HG03378 (cell line): Measurements from ENCODE around the gene CCDC187.

ENCODE experiments used
- ATAC-seq: cut with Tn5 transposase; IDR thresholded peaks from one replicate; pipeline ENCODE4 v1.9.1; 2021; ENCODE audit warnings: mild to moderate bottlenecking, moderate library complexity; ENCODE audit not compliant: unreplicated experiment

CCDC187 gene

GRCh38 chr9:136300016-136300545 lies 3.8 kb downstream of the CCDC187 start:
- no peak for ATAC-seq

GRCh38 chr9:136299541-136299940 lies 4.4 kb downstream of the CCDC187 start:
- no peak for ATAC-seq

- ATAC-seq: no peak
Observed at GRCh38 chr9:136299116-136299515, 4.8 kb downstream of the CCDC187 start.

- no peak for ATAC-seq
Observed at GRCh38 chr9:136297766-136298735, 5.8 kb downstream of the CCDC187 start.

GRCh38 chr9:136297016-136297691 lies 6.7 kb downstream of the CCDC187 start:
- no peak for ATAC-seq

- ATAC-seq: no peak
Observed at GRCh38 chr9:136296434-136297015, 7.4 kb downstream of the CCDC187 start.

GRCh38 chr9:136295542-136296433 lies 8.1 kb downstream of the CCDC187 start:
- ATAC-seq: no peak

- ATAC-seq: no peak
Observed at GRCh38 chr9:136295055-136295454, 8.8 kb downstream of the CCDC187 start.

- ATAC-seq: no peak
Observed at GRCh38 chr9:136294437-136294836, 9.5 kb downstream of the CCDC187 start.

GRCh38 chr9:136293476-136294077 lies 10.3 kb downstream of the CCDC187 start:
- ATAC-seq: no peak

GRCh38 chr9:136292591-136293448 lies 11.1 kb downstream of the CCDC187 start:
- ATAC-seq: no peak

- ATAC-seq: no peak
Observed at GRCh38 chr9:136292026-136292538, 11.8 kb downstream of the CCDC187 start.

- no peak for ATAC-seq
Observed at GRCh38 chr9:136291306-136292025, 12.4 kb downstream of the CCDC187 start.

- no peak for ATAC-seq
Observed at GRCh38 chr9:136290508-136291000, 13.3 kb downstream of the CCDC187 start.

GRCh38 chr9:136289651-136290507 lies 14.0 kb downstream of the CCDC187 start:
- ATAC-seq: no peak

- ATAC-seq: no peak
Observed at GRCh38 chr9:136287960-136288753, 15.7 kb downstream of the CCDC187 start.
